Measurements from ENCODE around the gene MACROD1.
"Not testable (repeated sequence)": the region's sequence is repeated elsewhere in the genome, so short reads cannot be mapped to it uniquely, and the experiment has no call there.

MACROD1 gene

GRCh38 chr11:64185693-64186491, 20.0 kb upstream of the MACROD1 start, which contains the start of gene STIP1:
Gene STIP1 (plus strand): TSS chr11:64186171. CDS start chr11:64186262, 91 bp downstream.
- FAIRE-seq = peak; percentile 87
- DNase-seq (ENCODE audit: low spot score) = peak; percentile 99

- DNase-seq (ENCODE audit: low spot score) (no peak), FAIRE-seq (no peak)
Observed at GRCh38 chr11:64185175-64185692, 19.3 kb upstream of the MACROD1 start.

DNA sequence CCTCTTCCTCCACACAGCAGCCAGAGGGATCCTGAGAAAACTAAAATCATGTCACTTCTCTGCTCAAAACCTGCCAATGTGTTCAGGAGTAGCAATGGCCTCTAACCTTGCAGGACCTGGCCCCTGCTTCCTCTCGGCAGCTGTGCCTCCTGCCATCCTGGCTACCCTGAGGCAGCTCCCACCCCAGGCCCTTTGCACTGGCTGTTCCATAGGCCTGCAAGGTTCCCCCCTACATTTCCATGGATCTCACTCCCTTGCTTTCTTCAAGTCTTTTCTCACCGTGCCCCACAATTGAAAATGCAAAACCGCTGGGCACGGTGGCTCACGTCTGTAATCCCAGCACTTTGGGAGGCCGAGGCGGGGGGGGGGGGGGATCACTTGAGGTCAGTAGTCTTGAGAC, 18.0 kb upstream of the MACROD1 start:
- FAIRE-seq (no peak), DNase-seq (ENCODE audit: low spot score) (no peak)

DNA sequence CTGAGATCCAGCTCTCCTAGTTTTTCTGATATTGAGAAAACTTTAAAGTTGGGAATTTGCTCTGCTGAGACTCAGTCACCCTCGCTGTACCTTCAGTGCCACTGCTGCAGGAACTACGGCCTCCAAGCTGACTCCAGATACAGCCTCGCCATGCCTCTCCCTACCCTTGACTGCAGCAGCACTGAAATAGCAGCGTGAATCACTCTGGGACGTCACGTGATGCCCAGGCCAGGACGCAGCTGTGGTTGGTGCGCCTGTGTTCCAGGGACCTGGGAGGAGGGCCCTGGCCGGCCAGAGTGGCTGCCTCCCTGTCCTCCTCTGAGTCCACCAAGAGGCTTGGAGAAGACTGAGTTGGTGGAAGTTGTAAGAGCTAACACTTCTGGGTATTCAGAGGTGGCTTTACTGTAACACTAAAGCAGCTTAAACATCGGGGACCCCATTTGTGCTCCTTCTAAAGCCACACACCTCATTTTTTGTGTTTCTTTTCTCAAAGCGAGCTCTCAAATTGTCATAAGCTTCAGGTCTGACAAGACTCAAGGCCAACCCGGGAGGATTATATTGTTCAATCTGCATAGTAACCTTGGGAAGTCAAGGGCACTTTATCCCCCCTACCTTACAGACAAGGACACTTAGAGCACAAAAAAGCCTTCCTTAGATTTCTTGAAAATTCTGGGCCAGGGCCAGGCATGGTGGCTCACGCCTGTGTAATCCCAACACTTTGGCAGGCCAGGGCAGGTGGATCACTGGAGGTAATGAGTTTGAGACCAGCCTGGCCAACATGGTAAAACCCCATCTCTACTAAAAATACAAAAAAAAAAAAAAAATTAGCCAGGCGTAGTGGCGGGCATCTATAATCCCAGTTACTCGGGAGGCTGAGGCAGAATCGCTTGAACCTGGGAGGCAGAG, 15.8 kb upstream of the MACROD1 start:
- peak; percentile 83 for DNase-seq (ENCODE audit: low spot score)
- peak; percentile 53 for FAIRE-seq

GRCh38 chr11:64180891-64181290, 15.0 kb upstream of the MACROD1 start:
- no peak for FAIRE-seq

GRCh38 chr11:64178951-64179639, 13.2 kb upstream of the MACROD1 start:
- no peak for DNase-seq (ENCODE audit: low spot score)
- no peak for FAIRE-seq

More at GRCh38 chr11:64180891-64181290, 15.0 kb upstream of the MACROD1 start:
- no peak for DNase-seq (ENCODE audit: low spot score)

DNA sequence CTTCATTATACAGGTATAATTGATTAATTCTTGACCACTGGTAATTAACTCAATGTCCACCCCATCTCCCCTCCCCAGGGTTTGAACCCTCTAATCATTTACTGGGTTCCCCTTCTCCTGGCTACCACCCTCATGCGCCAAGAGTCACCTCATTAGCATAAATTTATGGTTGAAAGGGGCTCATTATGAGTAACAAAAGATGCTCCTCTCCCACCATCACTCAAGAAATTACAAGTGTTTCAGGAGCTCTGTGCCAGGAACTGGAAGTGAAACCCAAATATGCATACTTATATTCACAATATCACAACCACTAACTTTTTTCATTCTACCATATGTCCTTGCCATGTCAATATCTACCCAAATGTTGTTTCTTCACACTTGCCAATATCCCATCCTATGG, 12.3 kb upstream of the MACROD1 start:
- FAIRE-seq (no peak), DNase-seq (ENCODE audit: low spot score) (no peak)

DNA sequence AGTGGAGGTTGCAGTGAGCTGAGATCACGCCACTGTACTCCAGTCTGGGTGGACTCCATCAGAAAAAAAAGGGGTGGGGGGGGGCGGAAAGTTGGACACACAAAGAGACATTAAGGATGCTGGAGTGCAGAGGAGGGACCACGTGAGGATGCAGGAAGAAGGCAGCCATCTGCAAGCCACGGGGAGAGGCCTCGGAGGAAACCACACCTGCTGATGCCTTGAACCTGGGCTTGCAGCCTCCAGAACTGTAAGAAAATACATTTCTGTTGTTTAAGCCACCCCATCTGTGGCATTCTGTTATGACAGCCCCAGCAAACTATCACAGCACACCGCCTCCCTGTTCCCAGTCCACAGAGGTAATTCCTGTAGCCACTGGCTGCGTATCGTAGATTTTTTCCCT, 10.8 kb upstream of the MACROD1 start:
- no peak for DNase-seq (ENCODE audit: low spot score)
- no peak for FAIRE-seq

DNA sequence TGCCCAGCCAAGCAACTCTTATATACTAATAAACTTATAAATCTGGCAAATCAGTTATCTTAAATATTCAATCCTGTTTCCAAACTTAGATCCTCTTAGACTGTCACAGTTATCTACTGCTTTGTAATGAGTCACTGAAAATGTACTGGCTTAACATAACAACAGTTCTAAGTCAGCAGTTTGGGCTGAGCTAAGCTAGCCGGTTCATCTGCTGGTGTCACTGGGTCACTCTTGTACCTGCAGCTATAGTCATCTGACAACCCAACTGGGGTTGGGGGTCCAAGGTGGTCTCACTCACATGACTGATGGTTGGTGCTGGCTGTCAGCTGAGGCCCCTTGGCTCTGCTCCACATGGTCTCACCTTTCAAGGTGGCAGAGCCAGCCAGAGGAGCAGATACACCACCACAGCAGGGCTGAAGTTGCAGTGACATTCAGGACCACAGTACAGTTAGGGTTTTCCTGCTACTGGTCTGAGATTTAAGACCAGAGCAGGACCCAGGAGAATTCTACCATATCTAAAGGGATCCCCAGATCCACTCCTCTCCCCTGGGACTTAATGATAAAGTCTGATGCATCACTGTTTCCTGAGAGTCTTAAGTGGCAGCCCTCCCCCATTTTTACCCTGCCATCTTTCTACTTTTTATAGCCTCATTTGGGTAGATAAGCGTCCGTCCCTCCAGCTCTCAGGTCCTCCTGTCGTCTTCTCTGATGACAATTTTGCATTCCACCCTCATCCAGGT, 7.9 kb upstream of the MACROD1 start:
- DNase-seq (ENCODE audit: low spot score) (no peak), FAIRE-seq (no peak)

DNA sequence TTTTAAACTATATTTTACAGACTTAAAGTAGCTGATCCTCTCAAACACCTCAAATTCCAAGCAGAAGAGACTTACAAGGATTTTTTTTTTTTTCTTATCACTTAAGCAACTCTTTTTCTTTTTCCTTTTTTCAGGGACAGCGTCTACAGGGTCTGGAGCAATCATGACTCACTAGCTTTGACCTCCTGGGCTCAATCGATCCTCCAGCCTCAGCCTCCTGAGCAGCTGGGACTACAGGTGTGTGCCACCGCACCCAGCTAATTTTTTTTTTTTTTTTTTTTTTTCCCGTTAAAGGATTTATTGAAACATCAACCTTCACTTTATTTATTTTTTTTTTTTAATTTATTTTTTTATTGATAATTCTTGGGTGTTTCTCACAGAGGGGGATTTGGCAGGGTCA, 4.5 kb upstream of the MACROD1 start:
- no peak for DNase-seq (ENCODE audit: low spot score)
- no peak for FAIRE-seq

DNA sequence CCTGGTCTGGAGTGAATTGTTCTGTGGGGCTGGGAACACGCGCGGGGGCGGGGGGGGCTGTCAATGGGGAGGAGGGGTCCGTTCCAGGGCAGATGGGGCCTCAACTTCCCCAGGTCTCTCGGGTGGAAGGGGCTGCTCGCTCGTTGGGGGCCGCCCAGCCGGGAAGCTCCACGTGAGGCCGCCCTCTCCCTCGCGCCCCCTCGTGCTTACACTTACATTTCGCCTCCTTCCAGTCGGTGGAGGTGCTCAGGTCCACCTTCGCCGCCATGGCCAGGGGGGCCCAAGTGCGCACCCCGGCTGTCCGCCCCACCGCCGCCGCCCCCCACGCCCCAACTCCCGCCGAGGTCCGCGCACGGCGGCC, 452 bp downstream of the MACROD1 start:
- no peak for DNase-seq (ENCODE audit: low spot score)

GRCh38 chr11:64164392-64165312, 1.3 kb downstream of the MACROD1 start:
- FAIRE-seq = no peak

More for the DNA sequence above, 452 bp downstream of the MACROD1 start:
- FAIRE-seq = no peak

DNA sequence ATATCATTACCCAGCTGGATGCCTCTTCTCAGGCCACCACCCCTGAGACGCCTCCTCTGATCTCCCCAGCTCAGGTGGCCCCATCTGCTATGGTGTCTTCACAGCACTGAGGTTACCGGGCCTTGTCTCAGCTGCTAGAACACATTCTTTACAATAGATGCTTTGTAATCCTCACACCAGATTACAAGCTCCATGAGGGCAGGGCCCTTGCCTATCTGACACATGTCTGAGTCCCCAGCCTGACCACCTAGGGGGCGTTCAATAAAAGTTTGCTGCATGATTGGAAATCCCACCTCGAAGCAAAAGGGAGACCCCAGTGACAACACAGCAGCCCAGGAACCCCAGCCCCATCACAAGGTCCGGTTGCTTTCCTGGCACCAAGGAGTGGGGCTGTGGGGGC, 2.0 kb downstream of the MACROD1 start:
- DNase-seq (ENCODE audit: low spot score) = no peak
- no peak for FAIRE-seq

More at GRCh38 chr11:64164392-64165312, 1.3 kb downstream of the MACROD1 start:
- DNase-seq (ENCODE audit: low spot score) = no peak

DNA sequence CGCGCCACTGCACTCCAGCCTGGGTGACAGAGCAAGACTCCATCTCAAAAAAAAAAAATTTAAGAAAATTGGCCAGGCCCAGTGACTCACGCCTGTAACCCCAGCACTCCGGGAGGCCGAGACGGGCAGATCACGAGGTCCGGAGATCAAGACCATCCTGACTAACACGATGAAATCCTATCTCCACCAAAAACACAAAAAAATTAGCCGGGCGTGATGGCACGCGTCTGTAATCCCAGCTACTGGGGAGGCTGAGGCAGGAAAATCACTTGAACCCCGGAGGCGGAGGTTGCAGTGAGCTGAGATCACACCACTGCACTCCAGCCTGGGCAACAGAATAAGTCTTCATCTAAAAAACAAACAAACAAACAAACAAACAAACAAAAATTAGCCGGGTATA, 3.1 kb downstream of the MACROD1 start:
- not testable (repeated sequence) for FAIRE-seq; DNase-seq (ENCODE audit: low spot score)

DNA sequence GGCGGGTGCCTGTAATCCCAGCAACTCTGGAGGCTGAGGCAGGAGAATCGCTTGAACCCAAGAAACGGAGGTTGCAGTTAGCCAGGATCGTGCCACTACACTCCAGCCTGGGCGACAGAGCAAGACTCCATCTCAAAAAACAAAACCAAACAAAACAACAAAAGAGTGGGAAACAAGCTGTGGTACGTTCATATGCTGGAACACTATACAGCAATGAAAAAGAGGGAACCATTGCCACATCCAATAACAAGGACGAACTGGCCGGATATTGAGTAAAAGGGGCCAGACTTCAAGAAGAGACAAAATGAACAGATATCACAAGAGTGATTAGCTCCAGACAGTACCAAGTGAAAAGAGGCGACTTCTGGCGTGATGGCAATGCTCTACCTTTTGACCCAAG, 4.9 kb downstream of the MACROD1 start:
- FAIRE-seq = no peak

DNA sequence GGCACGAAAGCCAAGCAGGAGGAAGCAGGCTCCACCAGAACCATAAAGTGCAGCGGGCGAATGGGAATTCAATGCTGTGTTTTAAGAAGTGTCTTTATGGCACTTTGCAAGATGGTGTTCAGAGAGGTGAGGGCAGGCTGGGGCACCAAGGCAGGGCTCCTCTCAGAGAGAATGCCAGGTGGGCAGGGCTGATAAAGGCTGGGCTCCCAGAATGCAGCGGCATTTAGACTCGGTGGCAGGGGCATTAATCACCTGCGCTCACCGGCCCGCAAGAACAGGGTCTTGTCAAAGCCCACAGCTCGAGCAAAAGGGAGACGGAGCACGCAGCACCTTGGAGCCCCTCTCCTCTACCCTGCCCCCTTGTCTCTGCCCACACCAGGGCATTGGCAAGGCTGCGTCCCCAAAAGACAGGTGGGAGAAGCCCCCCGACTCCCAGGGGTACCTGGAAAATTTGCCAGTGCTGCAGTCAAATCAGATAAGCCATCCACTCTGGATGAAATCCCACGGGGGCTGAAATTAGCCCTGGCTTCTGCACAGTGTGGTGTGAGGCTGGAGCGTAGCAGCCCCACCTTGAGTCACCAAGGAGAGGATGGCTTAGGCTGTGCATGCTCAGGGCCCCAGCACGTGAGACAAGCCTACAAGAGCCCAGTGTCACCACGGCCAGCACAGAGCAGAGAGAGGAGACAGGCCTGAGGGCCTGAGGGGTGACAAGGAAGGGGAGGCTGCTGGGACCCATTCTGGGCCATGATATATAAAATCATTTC, 8.1 kb downstream of the MACROD1 start:
- FAIRE-seq (no peak), DNase-seq (ENCODE audit: low spot score) (no peak)

More for the DNA sequence above, 4.9 kb downstream of the MACROD1 start:
- DNase-seq (ENCODE audit: low spot score) = no peak

DNA sequence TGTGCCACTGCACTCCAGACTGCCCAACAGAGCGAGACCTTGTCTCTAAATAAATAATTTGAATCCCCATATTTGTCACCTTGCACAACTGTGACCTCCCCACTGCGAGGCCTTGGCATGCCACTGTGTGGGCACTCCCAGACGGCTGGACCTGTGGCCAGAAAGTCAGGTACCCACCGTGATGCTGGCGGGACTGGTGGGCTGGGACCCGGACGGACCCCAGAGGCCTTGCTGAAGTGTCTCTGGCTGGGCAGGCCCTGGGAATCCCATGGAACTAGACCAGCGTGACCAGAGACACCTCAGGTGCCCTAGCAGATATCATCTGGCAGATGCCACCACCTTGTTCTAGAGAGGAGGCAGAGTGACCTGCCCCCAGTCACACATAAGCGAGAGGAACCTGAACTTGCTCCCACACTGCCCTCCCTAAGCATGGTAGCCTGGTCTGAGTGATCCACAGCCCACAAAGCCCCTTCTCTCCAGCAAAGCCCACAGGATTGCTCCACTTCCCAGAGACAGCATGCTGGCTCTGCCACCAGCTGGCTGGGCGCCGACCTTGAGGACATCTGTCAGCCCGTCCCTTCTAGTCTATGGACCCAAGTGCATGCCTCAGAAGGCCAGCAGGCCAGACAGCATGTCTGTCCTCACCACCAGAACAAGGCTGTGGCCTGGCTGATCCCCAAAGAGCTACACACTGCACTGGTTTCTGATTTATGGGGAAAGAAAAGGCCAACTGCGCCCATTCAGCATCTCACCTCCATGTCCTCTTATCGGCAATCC, 9.5 kb downstream of the MACROD1 start:
- no peak for FAIRE-seq
- no peak for DNase-seq (ENCODE audit: low spot score)

DNA sequence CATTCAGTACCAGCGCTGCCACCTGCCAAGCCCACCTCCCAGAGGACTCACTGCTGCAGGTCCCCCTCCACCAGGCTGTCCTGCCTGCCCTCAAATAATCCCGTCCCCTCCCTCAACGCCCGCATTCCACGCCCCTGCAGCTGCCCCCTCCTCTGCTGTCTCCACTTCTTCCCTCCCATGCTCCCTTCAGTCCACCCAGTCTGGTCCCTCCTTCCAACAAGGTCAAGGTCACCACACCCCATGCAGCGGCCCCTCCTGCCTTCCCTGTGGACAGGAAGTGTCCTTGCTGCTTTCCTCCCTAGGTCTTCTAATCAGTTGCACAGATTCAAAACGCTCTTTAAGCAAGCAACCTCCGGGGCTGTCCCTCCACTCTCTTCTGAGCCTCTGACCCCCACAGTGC, 12.1 kb downstream of the MACROD1 start:
- DNase-seq (ENCODE audit: low spot score) (no peak), FAIRE-seq (no peak)

Measured in RCC 7860 (cell line).